CD4-positive, alpha-beta memory T cell (primary cell): ENCODE results near the gene SLC22A17. TPM values are rescaled to one million over a fixed set of nuclear protein-coding genes. Genes with fewer than 3 reads are reported as not detected.

Source experiments
- CTCF ChIA-PET: fragments of 350-600 bp; sonication (Branson Sonifier 250); formaldehyde crosslinking; loops from one replicate; lab custom pipeline; 2021; ENCODE audit warnings: inconsistent platforms; ENCODE audit not compliant: partially characterized antibody; lab: Charles Lee
- POLR2A ChIA-PET: fragments of 350-600 bp; sonication (Branson Sonifier 250); formaldehyde crosslinking; loops from one replicate; lab custom pipeline; 2021; ENCODE audit not compliant: partially characterized antibody; lab: Charles Lee
- DNase-seq, 5 donors: peaks; one replicate each; pipeline versions ENCODE4 v3.0.0 to v3.0.0-alpha.2; 2020 to 2022; ENCODE audit warnings: mixed read lengths in 1 of 5
- H3K27ac ChIP-seq: one replicate; pipeline ENCODE4 v1.7.0; 2013; ENCODE audit warnings: low read depth, low read length
- H3K27me3 ChIP-seq: 2 replicates; pipeline ENCODE4 v1.7.0; 2013; ENCODE audit warnings: mild to moderate bottlenecking, low read length, moderate library complexity; ENCODE audit not compliant: insufficient read depth
- H3K36me3 ChIP-seq: 2 replicates; pipeline ENCODE4 v1.7.0; 2013; ENCODE audit warnings: mild to moderate bottlenecking, low read length, moderate library complexity; ENCODE audit not compliant: insufficient read depth
- H3K4me1 ChIP-seq: 2 replicates; pipeline ENCODE4 v1.7.0; 2013; ENCODE audit warnings: mild to moderate bottlenecking, low read length, moderate library complexity; ENCODE audit not compliant: insufficient read depth
- H3K4me3 ChIP-seq, 2 donors: one replicate each; pipeline ENCODE4 v1.7.0; 2013; ENCODE audit warnings: low read length in 2 of 2, mild to moderate bottlenecking in 1 of 2
- H3K9me3 ChIP-seq, 2 donors: one replicate each; pipeline ENCODE4 v1.7.0; 2013; ENCODE audit warnings: low read length in 2 of 2, control low read depth in 1 of 2; ENCODE audit not compliant: control insufficient read depth in 1 of 2
- H3K27ac Mint-ChIP-seq, 7 donors: one replicate each; pipeline ENCODE4 v1.8.0; 2020 to 2021; ENCODE audit warnings: mixed read lengths in 7 of 7, mild to moderate bottlenecking in 6 of 7, inconsistent platforms in 3 of 7, moderate library complexity in 3 of 7
- H3K27me3 Mint-ChIP-seq, 2 donors: one replicate each; pipeline ENCODE4 v1.8.0; 2020 to 2021; ENCODE audit warnings: mixed read lengths in 2 of 2
- H3K36me3 Mint-ChIP-seq, 2 donors: one replicate each; pipeline ENCODE4 v1.8.0; 2020 to 2021; ENCODE audit warnings: mixed read lengths in 2 of 2, inconsistent platforms in 1 of 2, mild to moderate bottlenecking in 1 of 2
- H3K4me1 Mint-ChIP-seq, 4 donors: one replicate each; pipeline ENCODE4 v1.8.0; 2020 to 2021; ENCODE audit warnings: mixed read lengths in 4 of 4, mild to moderate bottlenecking in 1 of 4
- H3K4me3 Mint-ChIP-seq, 8 donors: one replicate each; pipeline ENCODE4 v1.8.0; 2020 to 2021; ENCODE audit warnings: mixed read lengths in 8 of 8, mild to moderate bottlenecking in 7 of 8, moderate library complexity in 6 of 8, inconsistent platforms in 3 of 8
- H3K9me3 Mint-ChIP-seq, 8 donors: one replicate each; pipeline ENCODE4 v1.8.0; 2020 to 2021; ENCODE audit warnings: mixed read lengths in 8 of 8, mild to moderate bottlenecking in 5 of 8, inconsistent platforms in 3 of 8, moderate library complexity in 1 of 8
- intact Hi-C: fragments of 100-400 bp; cut with micrococcal nuclease; formaldehyde crosslinking; loops from one replicate; pipeline ENCODE4 v1.15.1; 2023
- polyA plus RNA-seq, 2 donors: library from polyadenylated mRNA; unstranded; fragments of 300-500 nt; fragmentation: Illumina TruSeq; gene quantifications; one replicate each; pipeline ENCODE4 v1.2.3, GENCODE V29; 2021
- total RNA-seq, 2 experiments: library from RNA; stranded (reverse); gene quantifications; one replicate each; pipeline ENCODE4 v1.2.3, GENCODE V29; 2021

Gene SLC22A17
- total and polyA plus RNA-seq, 4 experiments from 2014 or later = 2.9 to 21.1 (median 11.9) TPM

GRCh38 chr14:23376482-23377197 is 24.0 kb upstream of the SLC22A17 start, which contains the start of gene CMTM5:
Gene CMTM5, plus strand, starts transcription at chr14:23377046. Its CDS starts 206 bp downstream, at chr14:23377252.
- ChIA-PET CTCF (interaction anchor here (0.8 to 1.7 kb wide), 4 partner anchors 50 to 257 kb away, joined by 3 to 4 read pairs (median 4); no protein-coding TSS in a partner anchor), POLR2A (interaction anchor here (1.4 to 1.6 kb wide), 2 partner anchors 56 to 74 kb away, joined by 3 to 5 read pairs; partner anchors contain the start of genes PABPN1 and PPP1R3E)
- Histone ChIP-seq H3K4me1 (no peaks in the 10 kb centered on the region), H3K36me3 (no peaks in the 10 kb centered on the region), H3K27ac (no peak within 1 kb of the TSS), H3K27me3 (no peaks in the 10 kb centered on the region), H3K4me3 (no peak within 1 kb of the TSS), H3K9me3 (no peaks in the 10 kb centered on the region)
- no peaks in the 10 kb centered on the region for H3K36me3 Mint-ChIP-seq
- H3K9me3 Mint-ChIP-seq = no peaks in the 10 kb centered on the region
- intact Hi-C loops = no loop called here
- peak within 1 kb of the TSS in 1 of 7 donors; percentile 55 for H3K27ac Mint-ChIP-seq
- DNase-seq = no peak
- H3K4me1 Mint-ChIP-seq = no peaks in the 10 kb centered on the region
- no peak within 1 kb of the TSS for H3K4me3 Mint-ChIP-seq
- H3K27me3 Mint-ChIP-seq = peaks cover 3 to 4% of the 10 kb centered on the region in 2 donors

- Mint-ChIP-seq H3K9me3 (no peaks in the 10 kb centered on the region), H3K27ac (no peak overlapping the region), H3K4me3 (no peak overlapping the region), H3K27me3 (peaks cover 2 to 4% of the 10 kb centered on the region in 2 donors), H3K36me3 (no peaks in the 10 kb centered on the region), H3K4me1 (no peaks in the 10 kb centered on the region)
- ChIA-PET CTCF (interaction anchor here (1.0 to 1.7 kb wide), 2 partner anchors 30 to 255 kb away, joined by 3 to 4 read pairs; no protein-coding TSS in a partner anchor), POLR2A (interaction anchor here (1.4 kb wide), 1 partner anchor 55 kb away, joined by 3 read pairs; the partner anchor contains the start of gene PABPN1)
- Histone ChIP-seq H3K27ac (no peak overlapping the region), H3K27me3 (no peaks in the 10 kb centered on the region), H3K4me3 (no peak overlapping the region), H3K36me3 (no peaks in the 10 kb centered on the region), H3K4me1 (no peaks in the 10 kb centered on the region), H3K9me3 (no peaks in the 10 kb centered on the region)
- no peak for DNase-seq
- intact Hi-C loops = no loop called here
These were observed 23.0 kb upstream of the SLC22A17 start for GRCh38 chr14:23375527-23376251.

GRCh38 chr14:23373041-23373440 is 20.4 kb upstream of the SLC22A17 start:
- Mint-ChIP-seq H3K27me3 (peaks cover 0 to 2% of the 10 kb centered on the region in 2 donors), H3K36me3 (no peaks in the 10 kb centered on the region), H3K4me3 (no peak overlapping the region), H3K27ac (no peak overlapping the region), H3K9me3 (no peaks in the 10 kb centered on the region), H3K4me1 (no peaks in the 10 kb centered on the region)
- no peaks in the 10 kb centered on the region for H3K27me3 ChIP-seq
- no peak overlapping the region for H3K4me3 ChIP-seq
- DNase-seq = no peak
- intact Hi-C loops = no loop called here
- no peaks in the 10 kb centered on the region for H3K9me3 ChIP-seq
- POLR2A ChIA-PET = no interaction called here
- H3K27ac ChIP-seq = no peak overlapping the region
- H3K4me1 ChIP-seq = no peaks in the 10 kb centered on the region
- no peaks in the 10 kb centered on the region for H3K36me3 ChIP-seq
- CTCF ChIA-PET = no interaction called here

GRCh38 chr14:23372509-23372908 is 19.8 kb upstream of the SLC22A17 start, which contains the start of gene IL25:
Gene IL25, plus strand, starts transcription at chr14:23372809.
- intact Hi-C loops = no loop called here
- Mint-ChIP-seq H3K9me3 (no peaks in the 10 kb centered on the region), H3K36me3 (no peaks in the 10 kb centered on the region), H3K27ac (no peak within 1 kb of the TSS), H3K4me1 (no peaks in the 10 kb centered on the region), H3K4me3 (no peak within 1 kb of the TSS), H3K27me3 (peaks cover under 1 to 4% of the 10 kb centered on the region in 2 donors)
- DNase-seq = no peak
- Histone ChIP-seq H3K4me3 (no peak within 1 kb of the TSS), H3K9me3 (no peaks in the 10 kb centered on the region), H3K4me1 (no peaks in the 10 kb centered on the region), H3K27ac (no peak within 1 kb of the TSS), H3K36me3 (no peaks in the 10 kb centered on the region), H3K27me3 (no peaks in the 10 kb centered on the region)
- ChIA-PET CTCF (interaction anchor here (1.0 kb wide), 1 partner anchor 11 kb away, joined by 3 read pairs; no protein-coding TSS in a partner anchor), POLR2A (no interaction called here)

GRCh38 chr14:23371865-23372264 is 19.2 kb upstream of the SLC22A17 start:
- Histone ChIP-seq H3K9me3 (no peaks in the 10 kb centered on the region), H3K27ac (no peak overlapping the region), H3K27me3 (no peaks in the 10 kb centered on the region), H3K4me3 (no peak overlapping the region), H3K36me3 (no peaks in the 10 kb centered on the region), H3K4me1 (no peaks in the 10 kb centered on the region)
- Mint-ChIP-seq H3K9me3 (no peaks in the 10 kb centered on the region), H3K4me3 (no peak overlapping the region), H3K27ac (no peak overlapping the region), H3K4me1 (peaks cover 0 to 2% (median 0%) of the 10 kb centered on the region in 4 donors), H3K27me3 (peaks cover 6 to 10% of the 10 kb centered on the region in 2 donors), H3K36me3 (no peaks in the 10 kb centered on the region)
- no peak for DNase-seq
- POLR2A ChIA-PET = no interaction called here
- intact Hi-C loops = no loop called here
- CTCF ChIA-PET = interaction anchor here (1.0 kb wide), 1 partner anchor 11 kb away, joined by 3 read pairs; no protein-coding TSS in a partner anchor

- Mint-ChIP-seq H3K27me3 (peaks cover 9 to 15% of the 10 kb centered on the region in 2 donors), H3K27ac (no peak overlapping the region), H3K9me3 (no peaks in the 10 kb centered on the region), H3K4me1 (peaks cover 0 to 2% (median 0%) of the 10 kb centered on the region in 4 donors), H3K4me3 (no peak overlapping the region), H3K36me3 (no peaks in the 10 kb centered on the region)
- no peak overlapping the region for H3K4me3 ChIP-seq
- DNase-seq = no peak
- H3K27me3 ChIP-seq = no peaks in the 10 kb centered on the region
- intact Hi-C loops = no loop called here
- CTCF ChIA-PET = interaction anchor here (1.2 to 1.3 kb wide), 2 partner anchors 8 to 10 kb away, joined by 3 to 4 read pairs; no protein-coding TSS in a partner anchor
- no peaks in the 10 kb centered on the region for H3K9me3 ChIP-seq
- no peaks in the 10 kb centered on the region for H3K4me1 ChIP-seq
- no peak overlapping the region for H3K27ac ChIP-seq
- H3K36me3 ChIP-seq = no peaks in the 10 kb centered on the region
- POLR2A ChIA-PET = no interaction called here
These were observed 17.5 kb upstream of the SLC22A17 start for GRCh38 chr14:23370221-23370620.

GRCh38 chr14:23366426-23366921 is 13.8 kb upstream of the SLC22A17 start:
- H3K4me3 Mint-ChIP-seq = no peak overlapping the region
- H3K9me3 ChIP-seq = no peaks in the 10 kb centered on the region
- H3K27me3 ChIP-seq = peaks cover 6% of the 10 kb centered on the region
- H3K27ac Mint-ChIP-seq = no peak overlapping the region
- ChIA-PET POLR2A (no interaction called here), CTCF (interaction anchor here (3.3 kb wide), 1 partner anchor 14 kb away, joined by 17 read pairs; no protein-coding TSS in a partner anchor)
- H3K27ac ChIP-seq = no peak overlapping the region
- no peaks in the 10 kb centered on the region for H3K36me3 Mint-ChIP-seq
- intact Hi-C loops = no loop called here
- no peaks in the 10 kb centered on the region for H3K36me3 ChIP-seq
- H3K9me3 Mint-ChIP-seq = no peaks in the 10 kb centered on the region
- peaks cover 0 to 2% (median 0%) of the 10 kb centered on the region in 4 donors for H3K4me1 Mint-ChIP-seq
- no peak for DNase-seq
- H3K4me1 ChIP-seq = no peaks in the 10 kb centered on the region
- H3K27me3 Mint-ChIP-seq = peaks cover 21 to 27% of the 10 kb centered on the region in 2 donors
- H3K4me3 ChIP-seq = no peak overlapping the region
